ENCODE data around the gene ANKRD42. TPM values are rescaled to one million over a fixed set of nuclear protein-coding genes. Genes with fewer than 3 reads are reported as not detected.

The ANKRD42 gene
- total and polyA plus RNA-seq, 8 donors: 10.2 to 17.2 (median 13.4) TPM

DNA sequence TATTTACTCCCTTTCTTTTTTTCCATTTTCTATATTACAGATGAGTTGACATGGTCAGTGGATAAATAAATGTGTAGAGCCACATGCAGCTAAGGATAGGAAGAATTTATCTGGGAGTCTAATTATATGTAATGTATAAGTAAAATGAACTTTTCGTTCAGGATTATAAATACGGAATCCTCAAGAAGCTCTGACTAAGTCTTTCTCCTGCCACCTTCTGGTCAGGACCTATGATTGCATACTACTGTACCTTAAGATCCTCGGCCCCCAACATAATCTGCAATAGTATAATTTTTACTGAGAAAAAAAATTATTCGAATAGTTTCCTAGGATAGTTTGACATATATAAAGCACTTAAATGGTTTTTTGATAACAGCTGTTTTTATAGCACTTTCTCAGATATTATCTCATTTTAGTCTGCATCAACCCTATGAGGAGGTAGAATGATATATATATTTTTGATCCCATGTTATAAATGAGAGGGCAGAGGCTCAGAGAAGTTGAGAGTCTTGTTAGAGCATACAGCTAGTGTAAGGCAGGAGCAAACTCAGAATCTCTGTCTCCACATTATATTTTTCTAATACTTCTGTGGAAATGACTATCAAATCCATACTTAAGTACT, 56.6 kb downstream of the ANKRD42 start:
- H3K36me3 ChIP-seq: no peaks in the 10 kb centered on the region
- intact Hi-C loops (cut with DNase I): loop anchor here in 1 of 2 donors (10.0 kb wide), 1 partner anchor 345 kb away; the partner anchor contains the start of genes DDIAS and PRCP
- no peaks in the 10 kb centered on the region for H3K9me3 ChIP-seq
- no peak overlapping the region for H3K27ac ChIP-seq
- ATAC-seq (peak; percentile 83), DNase-seq (peak in 2 of 4 donors; percentile 19 to 40)
- TF ChIP-seq, protein P1, sequence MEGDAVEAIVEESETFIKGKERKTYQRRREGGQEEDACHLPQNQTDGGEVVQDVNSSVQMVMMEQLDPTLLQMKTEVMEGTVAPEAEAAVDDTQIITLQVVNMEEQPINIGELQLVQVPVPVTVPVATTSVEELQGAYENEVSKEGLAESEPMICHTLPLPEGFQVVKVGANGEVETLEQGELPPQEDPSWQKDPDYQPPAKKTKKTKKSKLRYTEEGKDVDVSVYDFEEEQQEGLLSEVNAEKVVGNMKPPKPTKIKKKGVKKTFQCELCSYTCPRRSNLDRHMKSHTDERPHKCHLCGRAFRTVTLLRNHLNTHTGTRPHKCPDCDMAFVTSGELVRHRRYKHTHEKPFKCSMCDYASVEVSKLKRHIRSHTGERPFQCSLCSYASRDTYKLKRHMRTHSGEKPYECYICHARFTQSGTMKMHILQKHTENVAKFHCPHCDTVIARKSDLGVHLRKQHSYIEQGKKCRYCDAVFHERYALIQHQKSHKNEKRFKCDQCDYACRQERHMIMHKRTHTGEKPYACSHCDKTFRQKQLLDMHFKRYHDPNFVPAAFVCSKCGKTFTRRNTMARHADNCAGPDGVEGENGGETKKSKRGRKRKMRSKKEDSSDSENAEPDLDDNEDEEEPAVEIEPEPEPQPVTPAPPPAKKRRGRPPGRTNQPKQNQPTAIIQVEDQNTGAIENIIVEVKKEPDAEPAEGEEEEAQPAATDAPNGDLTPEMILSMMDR (IDR thresholded peaks at IDR 0.05): peak; percentile 59 to 74
- H3K4me3 ChIP-seq: no peak overlapping the region
- no peaks in the 10 kb centered on the region for H3K27me3 ChIP-seq
- H3K4me1 ChIP-seq: no peaks in the 10 kb centered on the region

DNA sequence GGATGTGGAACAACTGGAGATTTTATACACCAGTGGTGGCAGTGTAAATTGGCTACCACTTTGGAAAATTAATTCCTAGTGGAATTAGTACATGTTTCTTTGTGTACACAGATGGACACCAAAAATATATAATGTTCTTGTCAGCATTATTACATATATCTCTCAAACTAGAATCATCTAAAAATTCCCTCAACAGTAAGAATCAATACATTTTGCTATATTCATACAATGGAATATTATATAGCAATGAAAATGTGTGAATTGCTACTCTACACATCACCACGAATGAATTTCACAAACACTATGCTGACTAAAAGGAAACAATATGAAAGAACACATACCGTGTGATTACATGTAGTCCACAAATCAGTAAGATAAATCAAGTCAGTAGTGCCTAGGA, 58.8 kb downstream of the ANKRD42 start:
- intact Hi-C loops (cut with DNase I): loop anchor here in 1 of 2 donors (10.0 kb wide), 1 partner anchor 347 kb away; the partner anchor contains the start of genes DDIAS and PRCP
- Histone ChIP-seq H3K36me3 (peaks cover 0 to 13% of the 10 kb centered on the region in 2 donors), H3K4me1 (no peaks in the 10 kb centered on the region), H3K4me3 (no peak overlapping the region), H3K27ac (no peak overlapping the region), H3K9me3 (no peaks in the 10 kb centered on the region), H3K27me3 (no peaks in the 10 kb centered on the region)
- TF ChIP-seq, protein P1 (IDR thresholded peaks at IDR 0.05): no peak
- ATAC-seq: no peak
- no peak for DNase-seq

DNA sequence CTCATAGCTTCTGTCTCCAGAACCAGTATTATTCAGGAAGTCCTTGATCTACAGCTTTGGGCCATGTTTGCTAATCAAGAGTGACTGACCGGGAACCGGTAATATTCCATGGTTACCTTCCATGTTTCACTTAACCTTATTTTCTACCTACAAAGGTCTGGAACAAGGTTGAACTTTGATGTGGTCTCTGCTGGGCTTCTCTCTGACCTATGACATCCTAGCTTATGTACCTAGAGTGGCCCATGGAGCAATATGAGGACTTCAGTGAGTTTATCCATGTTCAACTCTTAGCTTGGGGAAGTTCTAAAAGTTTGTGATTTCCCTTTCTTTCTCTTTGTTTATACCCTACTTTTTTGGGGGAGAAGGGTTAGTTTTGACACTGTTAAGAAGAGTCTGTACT, 59.4 kb downstream of the ANKRD42 start:
- ATAC-seq: no peak
- no peak for DNase-seq
- H3K9me3 ChIP-seq: no peaks in the 10 kb centered on the region
- no peaks in the 10 kb centered on the region for H3K27me3 ChIP-seq
- intact Hi-C loops (cut with DNase I): loop anchor here in 1 of 2 donors (10.0 kb wide), 1 partner anchor 348 kb away; the partner anchor contains the start of genes DDIAS and PRCP
- TF ChIP-seq, protein P1 (IDR thresholded peaks at IDR 0.05): no peak
- H3K4me1 ChIP-seq: no peaks in the 10 kb centered on the region
- peaks cover 0 to 20% of the 10 kb centered on the region in 2 donors for H3K36me3 ChIP-seq
- no peak overlapping the region for H3K27ac ChIP-seq
- H3K4me3 ChIP-seq: no peak overlapping the region

DNA sequence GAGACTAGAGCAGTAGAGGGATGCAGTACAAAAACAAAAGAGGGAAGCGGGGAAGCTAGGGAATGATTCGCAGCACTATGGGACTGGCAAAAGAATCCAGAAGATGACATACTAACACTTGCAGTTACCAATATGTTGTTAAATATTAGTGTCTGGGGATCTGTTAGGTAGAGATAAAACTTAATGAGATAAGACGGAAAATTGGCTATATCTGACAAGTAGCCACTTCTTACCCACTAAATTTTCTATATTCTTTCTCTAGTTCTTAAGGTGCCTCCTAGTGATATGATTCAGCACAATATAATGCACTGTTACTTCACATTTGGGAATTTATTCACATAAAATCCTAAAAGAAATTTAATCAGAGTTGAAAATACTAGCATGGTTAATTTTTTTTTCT, 61.9 kb downstream of the ANKRD42 start:
- DNase-seq (no peak), ATAC-seq (no peak)
- intact Hi-C loops (cut with DNase I): loop anchor here in 1 of 2 donors (10.0 kb wide), 1 partner anchor 351 kb away; the partner anchor contains the start of genes DDIAS and PRCP
- H3K4me3 ChIP-seq: no peak overlapping the region
- no peaks in the 10 kb centered on the region for H3K27me3 ChIP-seq
- peaks cover 0 to 37% of the 10 kb centered on the region in 2 donors for H3K36me3 ChIP-seq
- H3K4me1 ChIP-seq: no peaks in the 10 kb centered on the region
- H3K27ac ChIP-seq: no peak overlapping the region
- TF ChIP-seq, protein P1 (IDR thresholded peaks at IDR 0.05): no peak
- no peaks in the 10 kb centered on the region for H3K9me3 ChIP-seq

DNA sequence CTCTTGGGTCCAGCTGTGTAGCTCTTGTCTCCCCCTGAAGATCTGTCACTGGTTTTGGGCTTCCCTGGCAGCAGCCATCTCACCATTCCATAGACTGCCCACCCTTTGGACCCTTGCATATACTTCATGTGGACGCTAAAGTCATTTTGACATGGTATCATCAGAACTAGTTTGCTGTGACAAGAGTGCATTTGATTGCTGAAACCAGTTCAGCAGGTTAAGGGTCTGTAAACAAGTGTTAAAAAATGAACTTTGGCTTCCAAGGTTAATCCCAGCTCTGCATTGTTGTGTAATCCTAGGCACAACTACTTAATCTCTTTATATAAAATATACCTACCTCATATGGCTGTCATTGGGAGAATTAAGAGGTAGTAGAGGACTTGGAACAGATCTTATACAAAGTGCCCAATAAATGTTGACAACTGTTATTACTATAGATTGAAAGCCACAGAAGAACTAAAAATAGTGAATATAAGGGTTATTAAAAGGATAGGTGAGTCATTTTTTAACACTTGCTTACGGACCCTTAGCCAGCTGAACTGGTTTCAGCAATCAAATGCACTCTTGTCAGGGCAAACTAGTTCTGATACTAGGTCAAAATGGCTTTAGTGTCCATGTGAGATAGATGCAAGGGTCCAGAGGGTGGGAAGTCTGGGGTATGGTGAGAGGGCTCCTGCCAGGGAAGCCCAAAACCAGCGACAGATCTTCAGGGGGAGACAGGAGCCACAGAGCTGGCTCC, 63.3 kb downstream of the ANKRD42 start:
- no peaks in the 10 kb centered on the region for H3K4me1 ChIP-seq
- H3K27me3 ChIP-seq: no peaks in the 10 kb centered on the region
- H3K36me3 ChIP-seq: peaks cover 0 to 47% of the 10 kb centered on the region in 2 donors
- DNase-seq: no peak
- intact Hi-C loops (cut with DNase I): loop anchor here in 1 of 2 donors (10.0 kb wide), 1 partner anchor 352 kb away; the partner anchor contains the start of genes DDIAS and PRCP
- ATAC-seq: no peak
- no peak overlapping the region for H3K27ac ChIP-seq
- H3K9me3 ChIP-seq: no peaks in the 10 kb centered on the region
- no peak overlapping the region for H3K4me3 ChIP-seq
- TF ChIP-seq, protein P1 (IDR thresholded peaks at IDR 0.05): no peak
